HepG2 (cell line): Measurements from ENCODE around the gene ADAMTSL4. TPM values are rescaled to one million over a fixed set of nuclear protein-coding genes. Genes with fewer than 3 reads are reported as not detected.
A peak's percentile ranks its signal among the peaks of the same experiment; 100 is the strongest.

Source experiments
- NFYB ChIP-seq: sonication (generic); formaldehyde crosslinking; IDR thresholded peaks from 2 replicates; pipeline ENCODE4 v1.4.0; 2020; ENCODE audit warnings: missing genetic modification reagents
- NR2C2 ChIP-seq: sonication (generic); formaldehyde crosslinking; IDR thresholded peaks from 2 replicates; pipeline ENCODE4 v1.4.0; 2020; ENCODE audit warnings: missing genetic modification reagents, mild to moderate bottlenecking, moderate library complexity, borderline replicate concordance
- RXRB ChIP-seq: IDR thresholded peaks from 2 replicates; pipeline ENCODE4 v1.6.1; 2016; ENCODE audit warnings: borderline replicate concordance, missing genetic modification reagents, missing compliant biosample characterization
- TAF1 ChIP-seq: sonication (generic); formaldehyde crosslinking; IDR thresholded peaks from 2 replicates; pipeline ENCODE4 v1.4.0; 2020; ENCODE audit warnings: missing genetic modification reagents
- THYN1 ChIP-seq: sonication (generic); formaldehyde crosslinking; IDR thresholded peaks from 2 replicates; pipeline ENCODE4 v1.8.1; 2023; ENCODE audit warnings: low read depth, mild to moderate bottlenecking, moderate library complexity, missing genetic modification reagents, borderline replicate concordance
- ZNF367 ChIP-seq: sonication (generic); formaldehyde crosslinking; IDR thresholded peaks from 2 replicates; pipeline ENCODE4 v1.4.0; 2020; ENCODE audit warnings: missing genetic modification reagents, borderline replicate concordance
- ZNF382 ChIP-seq: sonication (generic); formaldehyde crosslinking; IDR thresholded peaks from 2 replicates; pipeline ENCODE4 v1.5.0; 2020; ENCODE audit warnings: missing genetic modification reagents, mild to moderate bottlenecking, borderline replicate concordance
- ZNF564 ChIP-seq: sonication (generic); formaldehyde crosslinking; IDR thresholded peaks from 2 replicates; pipeline ENCODE4 v1.8.1; 2023; ENCODE audit warnings: mild to moderate bottlenecking, missing genetic modification reagents
- ZNF652 ChIP-seq: IDR thresholded peaks from 2 replicates; pipeline ENCODE4 v1.6.1; 2016; ENCODE audit warnings: low read depth, borderline replicate concordance
- ZNF670 ChIP-seq: sonication (generic); formaldehyde crosslinking; IDR thresholded peaks from 2 replicates; pipeline ENCODE4 v1.8.0; 2022; ENCODE audit warnings: mild to moderate bottlenecking, missing genetic modification reagents, borderline replicate concordance
- polyA plus RNA-seq, 8 experiments: library from polyadenylated mRNA; depleted of rRNA in 3 of 8; stranded (reverse) in 7 of 8; unstranded in 1 of 8; fragments of >200 nt; fragmentation: Illumina TruSeq in 4 of 8; extraction: Trizol in 4 of 8; gene quantifications; 2 replicates each; pipeline versions ENCODE4 v1.2.1 to v1.2.3, GENCODE V29; 2011 to 2016; ENCODE audit warnings: low read depth in 4 of 8, missing spikeins in 1 of 8, mixed read lengths in 1 of 8; ENCODE audit not compliant: insufficient read depth in 1 of 8
- total RNA-seq, 5 experiments: library from RNA; depleted of rRNA; stranded (reverse); fragments of >200 nt; fragmentation: Illumina TruSeq; extraction: Trizol; gene quantifications; 2 replicates each; pipeline ENCODE4 v1.2.3, GENCODE V29; 2016; ENCODE audit warnings: low read depth in 1 of 5
- TF ChIP-seq, protein P1 (sequence below): sonication (generic); formaldehyde crosslinking; IDR thresholded peaks from 2 replicates; pipeline ENCODE4 v1.8.1; 2022; ENCODE audit warnings: mild to moderate bottlenecking, missing genetic modification reagents
- TF ChIP-seq, protein P2 (sequence below): IDR thresholded peaks from 2 replicates; pipeline ENCODE4 v1.6.1; 2016; ENCODE audit warnings: missing genetic modification reagents, missing compliant biosample characterization
- TF ChIP-seq, protein P3 (sequence below): sonication (generic); formaldehyde crosslinking; IDR thresholded peaks from 2 replicates; pipeline ENCODE4 v1.8.0; 2022; ENCODE audit warnings: missing genetic modification reagents, mild to moderate bottlenecking, moderate library complexity, borderline replicate concordance
- TF ChIP-seq, protein P4 (sequence below): sonication (generic); formaldehyde crosslinking; IDR thresholded peaks from 2 replicates; pipeline ENCODE4 v1.8.0; 2022; ENCODE audit warnings: mild to moderate bottlenecking, missing genetic modification reagents; ENCODE audit not compliant: insufficient replicate concordance
- TF ChIP-seq, protein P5 (sequence below): sonication (generic); formaldehyde crosslinking; IDR thresholded peaks from 2 replicates; pipeline ENCODE4 v1.4.0; 2020; ENCODE audit warnings: missing genetic modification reagents
- TF ChIP-seq, protein P6 (sequence below): sonication (generic); formaldehyde crosslinking; IDR thresholded peaks from 2 replicates; pipeline ENCODE4 v1.5.0; 2020; ENCODE audit warnings: mild to moderate bottlenecking, missing genetic modification reagents

Gene ADAMTSL4
- total and polyA plus RNA-seq, 2 of the 13 experiments (the other 11 are each of a cell fraction or from before 2014, with no cell fraction given): 3.9 to 16.4 TPM

DNA sequence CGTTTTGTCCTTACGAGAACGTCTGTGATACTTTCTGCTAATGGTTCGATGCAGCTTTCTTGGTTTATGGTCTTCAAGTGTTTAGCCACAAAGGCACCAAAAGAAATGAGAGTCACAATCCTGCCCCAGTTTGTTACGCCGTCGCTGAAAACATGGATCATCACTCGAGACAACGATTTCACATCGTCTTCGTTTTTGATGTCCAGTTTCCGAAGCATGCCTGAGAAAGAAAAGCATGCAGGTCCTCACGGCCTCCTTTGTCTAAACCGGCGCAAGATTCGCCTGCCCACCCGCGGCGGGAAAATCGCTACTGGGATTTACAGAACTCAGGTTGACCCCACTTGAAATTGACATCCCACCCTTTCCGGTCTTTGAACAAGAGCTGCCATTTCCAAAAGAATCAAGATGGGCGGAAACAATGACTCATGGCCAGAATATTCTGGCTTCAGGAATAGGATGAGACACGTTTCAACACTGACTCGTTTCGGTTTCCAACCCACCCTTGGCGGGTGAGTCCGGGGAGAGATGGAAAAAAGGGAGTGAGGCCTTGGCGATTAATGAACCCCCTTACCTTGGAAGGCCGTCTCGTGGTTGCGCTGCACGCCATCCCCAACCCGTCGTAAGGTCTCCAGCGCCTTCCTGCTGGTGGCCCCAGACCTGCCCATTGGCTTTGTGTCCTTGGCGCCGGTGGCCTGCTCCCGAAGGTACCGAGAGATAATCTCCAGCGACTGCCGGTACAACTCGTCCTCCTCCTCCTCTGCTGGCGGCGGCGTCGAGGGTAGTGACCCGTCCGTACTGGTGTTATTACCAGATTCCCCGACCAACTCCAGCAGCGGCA lies 29.3 kb downstream of the ADAMTSL4 start (continued):
- TF ChIP-seq ZNF382 (CRISPR knock-in tag) (no peak), NR2C2 (CRISPR knock-in tag) (no peak), ZNF652 (no peak), TAF1 (peak; percentile 9; the same call in 1 of the 2 replicates), THYN1 (CRISPR knock-in tag) (no peak), RXRB (CRISPR knock-in tag) (no peak), ZNF367 (no peak), ZNF564 (CRISPR knock-in tag) (no peak), ZNF670 (no peak), NFYB (CRISPR knock-in tag) (no peak; the same call in 1 of the 2 replicates)
- TF ChIP-seq, protein P1, sequence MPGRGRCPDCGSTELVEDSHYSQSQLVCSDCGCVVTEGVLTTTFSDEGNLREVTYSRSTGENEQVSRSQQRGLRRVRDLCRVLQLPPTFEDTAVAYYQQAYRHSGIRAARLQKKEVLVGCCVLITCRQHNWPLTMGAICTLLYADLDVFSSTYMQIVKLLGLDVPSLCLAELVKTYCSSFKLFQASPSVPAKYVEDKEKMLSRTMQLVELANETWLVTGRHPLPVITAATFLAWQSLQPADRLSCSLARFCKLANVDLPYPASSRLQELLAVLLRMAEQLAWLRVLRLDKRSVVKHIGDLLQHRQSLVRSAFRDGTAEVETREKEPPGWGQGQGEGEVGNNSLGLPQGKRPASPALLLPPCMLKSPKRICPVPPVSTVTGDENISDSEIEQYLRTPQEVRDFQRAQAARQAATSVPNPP (CRISPR knock-in tag): 0 out of 2 replicates have a peak, but pooled peaks have one; percentile 39
- TF ChIP-seq, protein P2, sequence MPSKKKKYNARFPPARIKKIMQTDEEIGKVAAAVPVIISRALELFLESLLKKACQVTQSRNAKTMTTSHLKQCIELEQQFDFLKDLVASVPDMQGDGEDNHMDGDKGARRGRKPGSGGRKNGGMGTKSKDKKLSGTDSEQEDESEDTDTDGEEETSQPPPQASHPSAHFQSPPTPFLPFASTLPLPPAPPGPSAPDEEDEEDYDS (CRISPR knock-in tag): no peak
- TF ChIP-seq, protein P3, sequence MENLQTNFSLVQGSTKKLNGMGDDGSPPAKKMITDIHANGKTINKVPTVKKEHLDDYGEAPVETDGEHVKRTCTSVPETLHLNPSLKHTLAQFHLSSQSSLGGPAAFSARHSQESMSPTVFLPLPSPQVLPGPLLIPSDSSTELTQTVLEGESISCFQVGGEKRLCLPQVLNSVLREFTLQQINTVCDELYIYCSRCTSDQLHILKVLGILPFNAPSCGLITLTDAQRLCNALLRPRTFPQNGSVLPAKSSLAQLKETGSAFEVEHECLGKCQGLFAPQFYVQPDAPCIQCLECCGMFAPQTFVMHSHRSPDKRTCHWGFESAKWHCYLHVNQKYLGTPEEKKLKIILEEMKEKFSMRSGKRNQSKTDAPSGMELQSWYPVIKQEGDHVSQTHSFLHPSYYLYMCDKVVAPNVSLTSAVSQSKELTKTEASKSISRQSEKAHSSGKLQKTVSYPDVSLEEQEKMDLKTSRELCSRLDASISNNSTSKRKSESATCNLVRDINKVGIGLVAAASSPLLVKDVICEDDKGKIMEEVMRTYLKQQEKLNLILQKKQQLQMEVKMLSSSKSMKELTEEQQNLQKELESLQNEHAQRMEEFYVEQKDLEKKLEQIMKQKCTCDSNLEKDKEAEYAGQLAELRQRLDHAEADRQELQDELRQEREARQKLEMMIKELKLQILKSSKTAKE (CRISPR knock-in tag): no peak
- TF ChIP-seq, protein P4, sequence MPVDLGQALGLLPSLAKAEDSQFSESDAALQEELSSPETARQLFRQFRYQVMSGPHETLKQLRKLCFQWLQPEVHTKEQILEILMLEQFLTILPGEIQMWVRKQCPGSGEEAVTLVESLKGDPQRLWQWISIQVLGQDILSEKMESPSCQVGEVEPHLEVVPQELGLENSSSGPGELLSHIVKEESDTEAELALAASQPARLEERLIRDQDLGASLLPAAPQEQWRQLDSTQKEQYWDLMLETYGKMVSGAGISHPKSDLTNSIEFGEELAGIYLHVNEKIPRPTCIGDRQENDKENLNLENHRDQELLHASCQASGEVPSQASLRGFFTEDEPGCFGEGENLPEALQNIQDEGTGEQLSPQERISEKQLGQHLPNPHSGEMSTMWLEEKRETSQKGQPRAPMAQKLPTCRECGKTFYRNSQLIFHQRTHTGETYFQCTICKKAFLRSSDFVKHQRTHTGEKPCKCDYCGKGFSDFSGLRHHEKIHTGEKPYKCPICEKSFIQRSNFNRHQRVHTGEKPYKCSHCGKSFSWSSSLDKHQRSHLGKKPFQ (CRISPR knock-in tag): no peak
- TF ChIP-seq, protein P5, sequence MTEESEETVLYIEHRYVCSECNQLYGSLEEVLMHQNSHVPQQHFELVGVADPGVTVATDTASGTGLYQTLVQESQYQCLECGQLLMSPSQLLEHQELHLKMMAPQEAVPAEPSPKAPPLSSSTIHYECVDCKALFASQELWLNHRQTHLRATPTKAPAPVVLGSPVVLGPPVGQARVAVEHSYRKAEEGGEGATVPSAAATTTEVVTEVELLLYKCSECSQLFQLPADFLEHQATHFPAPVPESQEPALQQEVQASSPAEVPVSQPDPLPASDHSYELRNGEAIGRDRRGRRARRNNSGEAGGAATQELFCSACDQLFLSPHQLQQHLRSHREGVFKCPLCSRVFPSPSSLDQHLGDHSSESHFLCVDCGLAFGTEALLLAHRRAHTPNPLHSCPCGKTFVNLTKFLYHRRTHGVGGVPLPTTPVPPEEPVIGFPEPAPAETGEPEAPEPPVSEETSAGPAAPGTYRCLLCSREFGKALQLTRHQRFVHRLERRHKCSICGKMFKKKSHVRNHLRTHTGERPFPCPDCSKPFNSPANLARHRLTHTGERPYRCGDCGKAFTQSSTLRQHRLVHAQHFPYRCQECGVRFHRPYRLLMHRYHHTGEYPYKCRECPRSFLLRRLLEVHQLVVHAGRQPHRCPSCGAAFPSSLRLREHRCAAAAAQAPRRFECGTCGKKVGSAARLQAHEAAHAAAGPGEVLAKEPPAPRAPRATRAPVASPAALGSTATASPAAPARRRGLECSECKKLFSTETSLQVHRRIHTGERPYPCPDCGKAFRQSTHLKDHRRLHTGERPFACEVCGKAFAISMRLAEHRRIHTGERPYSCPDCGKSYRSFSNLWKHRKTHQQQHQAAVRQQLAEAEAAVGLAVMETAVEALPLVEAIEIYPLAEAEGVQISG: peak; percentile 34; the same call in 1 of the 2 replicates
- TF ChIP-seq, protein P6, sequence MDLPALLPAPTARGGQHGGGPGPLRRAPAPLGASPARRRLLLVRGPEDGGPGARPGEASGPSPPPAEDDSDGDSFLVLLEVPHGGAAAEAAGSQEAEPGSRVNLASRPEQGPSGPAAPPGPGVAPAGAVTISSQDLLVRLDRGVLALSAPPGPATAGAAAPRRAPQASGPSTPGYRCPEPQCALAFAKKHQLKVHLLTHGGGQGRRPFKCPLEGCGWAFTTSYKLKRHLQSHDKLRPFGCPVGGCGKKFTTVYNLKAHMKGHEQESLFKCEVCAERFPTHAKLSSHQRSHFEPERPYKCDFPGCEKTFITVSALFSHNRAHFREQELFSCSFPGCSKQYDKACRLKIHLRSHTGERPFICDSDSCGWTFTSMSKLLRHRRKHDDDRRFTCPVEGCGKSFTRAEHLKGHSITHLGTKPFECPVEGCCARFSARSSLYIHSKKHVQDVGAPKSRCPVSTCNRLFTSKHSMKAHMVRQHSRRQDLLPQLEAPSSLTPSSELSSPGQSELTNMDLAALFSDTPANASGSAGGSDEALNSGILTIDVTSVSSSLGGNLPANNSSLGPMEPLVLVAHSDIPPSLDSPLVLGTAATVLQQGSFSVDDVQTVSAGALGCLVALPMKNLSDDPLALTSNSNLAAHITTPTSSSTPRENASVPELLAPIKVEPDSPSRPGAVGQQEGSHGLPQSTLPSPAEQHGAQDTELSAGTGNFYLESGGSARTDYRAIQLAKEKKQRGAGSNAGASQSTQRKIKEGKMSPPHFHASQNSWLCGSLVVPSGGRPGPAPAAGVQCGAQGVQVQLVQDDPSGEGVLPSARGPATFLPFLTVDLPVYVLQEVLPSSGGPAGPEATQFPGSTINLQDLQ: no peak
